ENCODE measurements around the gene DLG2.
A peak's percentile ranks its signal among the peaks of the same experiment; 100 is the strongest.
"Not testable (repeated sequence)": the region's sequence is repeated elsewhere in the genome, so short reads cannot be mapped to it uniquely, and the experiment has no call there.

The DLG2 gene

DNA sequence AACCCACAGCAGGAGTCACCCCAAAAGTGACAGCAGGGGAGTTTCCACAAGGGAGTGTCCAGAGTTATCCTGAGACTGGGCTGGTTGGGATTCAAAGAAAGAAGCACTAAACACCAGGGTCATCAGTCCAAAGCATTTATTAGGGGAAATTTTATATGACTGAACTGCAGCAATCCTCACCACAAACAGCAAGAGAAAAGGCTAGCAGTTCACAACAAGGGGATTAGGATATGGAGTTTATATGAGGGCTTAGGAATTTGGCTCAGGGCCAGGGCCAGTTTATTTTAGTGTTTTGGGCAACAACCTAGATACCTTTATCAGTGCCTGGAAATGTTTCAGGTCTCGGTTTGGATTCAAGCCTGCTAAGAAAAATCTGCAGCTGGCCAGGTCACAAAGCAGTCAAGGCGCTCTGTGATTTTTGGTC, 16.1 kb upstream of the DLG2 start:
- DNase-seq (ENCODE audit: low spot score) (no peak), FAIRE-seq (no peak)

- no peak for FAIRE-seq
- DNase-seq (ENCODE audit: low spot score): no peak
Observed at GRCh38 chr11:85634747-85635146, 7.6 kb upstream of the DLG2 start.

GRCh38 chr11:85628771-85629341, 1.7 kb upstream of the DLG2 start:
- no peak for FAIRE-seq
- peak; percentile 8 for DNase-seq (ENCODE audit: low spot score)

- peak; percentile 90 for FAIRE-seq
- DNase-seq (ENCODE audit: low spot score): peak; percentile 89
Observed at GRCh38 chr11:85627998-85628770, 1.0 kb upstream of the DLG2 start, which contains the start of gene TMEM126B. Gene TMEM126B (plus strand): TSS chr11:85628593. CDS start chr11:85628608, 15 bp downstream.

DNA sequence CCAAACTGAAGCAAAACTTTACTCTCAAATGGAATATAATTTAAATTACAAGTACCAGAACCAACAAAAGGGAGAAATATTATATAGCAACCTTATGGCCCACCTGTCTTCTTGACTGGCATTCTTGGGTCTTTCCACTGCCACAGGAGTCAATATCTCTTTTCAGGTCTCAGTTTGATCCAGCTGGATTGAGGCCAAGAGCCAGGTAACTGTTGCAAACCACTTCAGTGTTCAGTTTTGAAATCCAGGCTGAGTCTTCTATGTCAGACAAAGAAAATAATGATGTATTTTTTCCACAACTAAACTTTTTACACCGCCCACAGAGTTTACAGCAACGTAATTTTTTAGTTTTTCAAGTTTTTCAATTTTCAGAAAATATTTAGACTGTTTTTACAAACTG, 648 bp downstream of the DLG2 start:
- DNase-seq (ENCODE audit: low spot score) (no peak), FAIRE-seq (no peak)

- DNase-seq (ENCODE audit: low spot score) (no peak), FAIRE-seq (no peak)
Observed at GRCh38 chr11:85620256-85620655, 6.9 kb downstream of the DLG2 start.

DNA sequence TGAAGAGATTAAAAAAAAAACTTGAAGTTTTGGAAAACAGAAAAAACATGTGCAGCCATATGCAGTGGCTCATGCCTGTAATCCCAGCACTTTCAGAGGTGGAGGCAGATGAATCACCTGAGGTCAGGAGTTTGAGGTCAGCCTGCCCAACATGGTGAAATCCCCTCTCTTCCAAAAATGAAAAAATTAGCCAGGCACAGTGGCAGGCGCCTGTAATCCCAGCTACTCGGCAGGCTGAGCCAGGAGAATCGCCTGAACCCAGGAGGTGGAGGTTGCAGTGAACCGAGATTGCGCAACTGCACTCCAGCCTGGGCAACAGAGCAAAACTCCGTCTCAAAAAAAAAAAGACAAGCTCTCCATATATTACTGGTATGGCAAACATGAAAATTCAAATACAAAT, 7.6 kb downstream of the DLG2 start:
- FAIRE-seq (no peak), DNase-seq (ENCODE audit: low spot score) (no peak)

GRCh38 chr11:85611643-85612042, 15.5 kb downstream of the DLG2 start:
- not testable (repeated sequence) for FAIRE-seq

DNA sequence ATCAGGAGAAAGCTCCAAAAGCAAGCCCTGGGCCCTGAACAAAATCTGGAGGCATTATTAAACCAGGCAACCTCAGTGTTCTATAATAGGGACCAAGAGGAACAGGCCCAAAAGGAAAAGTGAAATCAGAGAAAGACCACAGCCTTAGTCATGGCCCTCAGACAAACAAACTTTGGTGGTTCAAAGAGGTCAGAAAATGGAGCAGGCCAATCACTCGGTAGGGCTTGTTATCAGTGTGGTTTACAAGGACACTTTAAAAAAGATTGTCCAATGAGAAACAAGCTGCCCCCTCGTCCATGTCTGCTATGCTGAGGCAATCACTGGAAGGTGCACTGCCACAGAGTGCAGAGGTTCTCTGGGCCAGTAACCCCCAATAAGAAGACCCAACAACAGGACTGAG, 17.9 kb downstream of the DLG2 start:
- DNase-seq (ENCODE audit: low spot score); FAIRE-seq: not testable (repeated sequence)

More at GRCh38 chr11:85611643-85612042, 15.5 kb downstream of the DLG2 start:
- not testable (repeated sequence) for DNase-seq (ENCODE audit: low spot score)

GRCh38 chr11:85608621-85609020, 18.5 kb downstream of the DLG2 start:
- FAIRE-seq; DNase-seq (ENCODE audit: low spot score): not testable (repeated sequence)

DNA sequence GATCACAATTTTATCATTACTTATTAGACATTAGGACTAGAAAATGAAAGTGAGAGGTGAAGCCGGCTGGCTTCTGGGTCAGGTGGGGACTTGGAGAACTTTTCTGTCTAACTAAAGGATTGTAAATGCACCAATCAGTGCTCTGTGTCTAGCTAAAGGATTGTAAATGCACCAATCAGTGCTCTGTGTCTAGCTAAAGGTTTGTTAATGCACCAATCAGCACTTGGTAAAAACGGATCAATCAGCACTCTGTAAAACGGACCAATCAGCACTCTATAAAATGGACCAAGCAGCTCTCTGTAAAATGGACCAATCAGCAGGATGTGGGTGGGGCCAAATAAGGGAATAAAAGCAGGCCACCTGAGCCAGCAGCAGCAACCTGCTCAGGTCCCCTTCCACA, 20.9 kb downstream of the DLG2 start:
- DNase-seq (ENCODE audit: low spot score); FAIRE-seq: not testable (repeated sequence)

DNA sequence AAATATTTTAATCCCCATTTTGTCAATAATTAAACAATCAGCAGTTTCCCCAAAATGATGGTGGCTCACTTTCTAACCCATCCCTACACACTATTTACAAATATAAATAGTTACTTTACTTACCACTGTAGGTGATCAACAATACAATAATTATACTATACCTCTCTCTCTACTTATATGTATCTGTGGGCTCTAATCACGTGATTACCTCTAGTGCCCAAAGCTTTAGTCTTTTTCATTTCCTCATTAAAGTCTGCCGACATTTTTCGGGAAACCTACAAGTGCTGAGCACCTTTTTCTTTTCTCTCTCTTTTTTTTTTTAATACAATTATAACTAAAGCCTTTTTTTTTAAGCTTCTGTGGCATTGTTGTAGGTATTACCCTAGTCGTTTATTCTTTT, 23.9 kb downstream of the DLG2 start:
- no peak for FAIRE-seq
- no peak for DNase-seq (ENCODE audit: low spot score)

DNA sequence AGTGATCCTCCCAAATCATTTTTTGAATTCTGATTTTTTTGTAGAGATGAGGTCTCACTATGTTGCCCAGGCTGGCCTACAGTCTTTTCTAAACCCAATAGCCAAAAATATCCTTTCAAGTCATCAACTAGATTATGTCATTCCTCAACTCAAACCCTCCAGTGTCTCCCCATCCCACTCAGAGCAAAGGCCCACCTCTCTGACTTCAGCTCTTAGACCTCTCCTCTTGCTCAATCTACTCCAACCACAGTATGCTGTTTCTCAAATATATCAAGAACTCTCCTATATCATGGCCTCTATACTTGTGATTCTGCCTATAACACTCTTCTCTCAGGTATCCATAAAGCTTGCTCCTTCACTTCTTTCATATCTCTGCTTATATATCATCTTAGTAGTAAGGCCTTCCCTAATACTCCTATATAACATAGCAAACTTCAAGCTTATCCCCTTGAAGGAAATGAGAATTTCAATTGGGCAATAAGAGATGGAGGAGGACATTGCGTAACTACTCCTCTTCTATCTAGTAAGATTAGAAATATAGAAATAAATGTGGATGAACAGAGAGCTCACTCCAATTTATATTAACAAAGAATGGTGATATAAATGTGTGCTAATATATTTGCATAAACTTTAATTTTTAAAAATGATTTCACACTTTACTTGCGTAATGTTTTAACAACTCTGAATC, 24.5 kb downstream of the DLG2 start:
- DNase-seq (ENCODE audit: low spot score) (no peak), FAIRE-seq (no peak)

DNA sequence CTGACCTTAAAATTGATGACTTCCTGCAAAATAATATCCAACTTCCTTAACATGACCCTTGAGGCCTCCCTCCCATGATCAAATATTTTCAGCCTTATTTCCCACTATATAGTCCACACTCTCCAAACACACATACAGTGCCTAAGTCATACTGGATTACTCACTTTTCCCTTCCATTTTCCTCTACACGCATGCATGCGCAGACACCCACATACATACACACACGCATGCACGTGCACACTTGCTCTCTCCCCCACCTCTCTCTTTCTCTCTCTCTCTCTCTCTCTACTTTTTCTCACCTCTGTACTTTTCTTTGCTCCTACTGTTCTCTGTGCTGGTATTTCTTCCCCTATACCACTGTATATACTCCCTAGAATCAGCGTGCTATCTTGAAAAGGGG, 28.1 kb downstream of the DLG2 start:
- no peak for DNase-seq (ENCODE audit: low spot score)
- no peak for FAIRE-seq

DNA sequence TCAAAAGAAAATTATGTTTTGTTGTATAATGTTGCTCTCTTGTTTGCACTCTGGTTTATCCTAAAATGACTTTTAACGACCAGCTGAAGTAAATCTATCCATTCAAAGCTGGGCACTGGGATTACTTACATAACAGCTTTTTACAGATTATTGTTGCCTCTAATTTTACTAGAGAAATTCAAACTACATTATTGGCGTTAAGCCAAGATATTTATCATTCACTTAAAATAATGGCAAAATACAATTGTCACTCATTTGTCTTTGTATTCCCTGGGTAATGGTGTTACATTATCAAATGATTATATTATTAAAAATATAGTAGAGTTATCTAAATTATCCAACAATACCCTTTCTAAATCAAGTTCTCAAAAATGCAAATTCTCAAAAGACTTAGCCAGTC, 30.3 kb downstream of the DLG2 start:
- FAIRE-seq (no peak), DNase-seq (ENCODE audit: low spot score) (no peak)

DNA sequence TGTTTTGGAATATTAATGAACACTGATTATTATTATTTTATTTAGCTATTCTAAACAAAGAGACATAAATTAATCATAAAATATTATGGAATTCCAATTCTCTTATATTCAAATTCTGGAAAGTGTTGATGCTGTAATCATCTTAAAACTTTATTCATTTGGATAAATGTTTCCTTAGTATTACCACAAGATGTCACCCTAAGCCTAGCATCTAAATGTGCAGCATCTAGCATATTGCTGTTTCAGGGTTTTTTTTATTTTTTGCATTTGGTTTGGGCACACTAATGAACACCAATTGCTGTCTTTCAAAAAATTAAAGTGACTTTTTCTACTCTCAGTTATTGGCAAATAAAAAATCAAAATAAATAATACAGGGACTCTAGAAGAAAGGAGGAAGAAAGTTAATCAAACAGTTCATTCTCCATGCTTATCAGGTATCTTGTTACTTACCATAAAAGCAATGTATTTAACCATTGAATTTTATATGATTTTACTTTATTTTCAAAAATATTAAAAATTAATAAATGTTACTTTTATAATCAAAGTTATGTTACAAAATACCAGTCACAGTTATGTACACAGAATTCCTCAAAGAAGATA, 31.8 kb downstream of the DLG2 start:
- FAIRE-seq: peak; percentile 81

DNA sequence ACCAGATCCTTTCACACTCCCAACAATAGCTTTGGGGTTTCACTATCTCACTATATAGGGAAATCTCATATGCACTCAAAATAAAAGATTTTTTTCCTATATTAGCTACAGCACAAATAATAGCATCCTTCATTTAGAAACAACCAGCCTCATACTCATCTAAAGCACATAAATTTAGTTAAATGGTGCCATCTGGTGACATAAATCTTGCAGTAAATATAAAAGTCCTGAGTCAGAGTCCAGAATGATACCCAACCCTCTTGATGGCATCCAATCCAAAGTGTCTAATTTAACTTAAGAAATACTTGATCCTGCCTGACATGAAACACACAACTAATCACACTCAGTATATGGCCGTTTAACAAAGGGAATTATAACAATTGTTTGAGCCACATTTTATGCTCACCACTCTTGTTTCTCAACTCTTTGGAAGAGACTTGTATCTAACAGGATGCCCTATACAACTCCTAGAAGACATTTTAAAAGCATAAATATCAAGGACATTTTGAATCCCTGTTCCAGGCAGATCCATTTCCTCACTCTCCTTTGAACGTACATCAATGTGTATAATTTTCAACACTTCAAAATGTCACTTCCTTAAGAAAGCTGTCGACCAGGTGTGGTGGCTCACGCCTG, 36.2 kb downstream of the DLG2 start:
- FAIRE-seq: peak; percentile 20
- no peak for DNase-seq (ENCODE audit: low spot score)

More for the DNA sequence above, 31.8 kb downstream of the DLG2 start:
- peak; percentile 33 for DNase-seq (ENCODE audit: low spot score)

DNA sequence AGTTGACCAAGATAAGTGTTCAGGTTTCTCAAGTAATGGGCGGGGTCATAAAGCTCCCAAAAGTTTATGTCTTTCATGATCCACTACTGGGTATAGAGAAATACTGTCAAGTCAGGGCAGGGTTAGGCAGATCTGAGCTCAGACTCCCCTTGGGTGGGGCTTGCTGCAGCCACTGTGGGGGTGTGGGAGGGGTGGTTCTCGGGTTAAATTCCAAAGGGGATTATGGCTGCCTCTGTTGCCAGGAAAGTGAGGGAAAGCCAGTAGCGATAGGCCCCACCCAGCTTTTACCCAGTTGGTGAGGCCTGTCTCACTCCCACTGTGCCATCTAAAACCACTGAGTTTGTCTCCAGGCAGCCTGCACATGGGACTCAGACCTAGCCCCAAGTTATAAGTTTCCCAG, 37.8 kb downstream of the DLG2 start:
- FAIRE-seq (no peak), DNase-seq (ENCODE audit: low spot score) (no peak)

DNA sequence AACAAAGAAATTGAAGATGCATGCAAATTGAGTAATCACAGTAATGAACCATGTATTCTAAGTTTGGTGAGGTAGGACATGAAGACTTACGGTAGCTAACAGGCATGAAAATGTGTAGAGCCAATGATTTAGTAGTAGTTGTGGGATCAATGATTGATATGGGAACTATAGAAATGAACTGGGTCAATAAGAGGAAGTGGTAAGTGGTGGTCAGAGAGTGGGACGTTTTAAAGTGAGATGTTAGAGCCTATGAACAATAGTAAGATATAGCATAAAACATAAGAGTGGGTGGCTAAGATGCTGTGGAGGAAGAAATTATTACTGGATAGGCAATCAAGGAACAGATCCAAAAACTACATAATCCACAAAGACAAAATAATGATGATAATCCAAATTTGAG, 45.0 kb downstream of the DLG2 start:
- DNase-seq (ENCODE audit: low spot score) (no peak), FAIRE-seq (no peak)

DNA sequence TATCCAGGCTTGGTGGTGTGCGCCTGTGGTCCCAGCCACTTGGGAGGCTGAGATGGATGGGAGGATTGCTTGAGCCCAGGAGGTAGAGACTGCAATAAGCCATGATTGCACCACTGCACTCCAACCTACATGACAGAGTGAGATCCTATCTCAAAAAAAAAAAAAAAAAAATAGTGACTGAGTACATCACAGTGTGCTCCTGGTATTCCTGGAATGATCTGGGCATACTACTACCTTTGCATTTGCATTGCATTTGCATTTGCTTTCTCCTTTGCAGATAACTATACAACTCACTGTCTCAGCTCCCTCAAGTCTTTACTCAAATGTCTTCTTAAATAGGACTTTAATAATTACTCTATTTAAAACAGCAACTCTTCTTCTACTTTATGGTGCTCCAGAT, 51.8 kb downstream of the DLG2 start:
- FAIRE-seq (no peak), DNase-seq (ENCODE audit: low spot score) (no peak)

DNA sequence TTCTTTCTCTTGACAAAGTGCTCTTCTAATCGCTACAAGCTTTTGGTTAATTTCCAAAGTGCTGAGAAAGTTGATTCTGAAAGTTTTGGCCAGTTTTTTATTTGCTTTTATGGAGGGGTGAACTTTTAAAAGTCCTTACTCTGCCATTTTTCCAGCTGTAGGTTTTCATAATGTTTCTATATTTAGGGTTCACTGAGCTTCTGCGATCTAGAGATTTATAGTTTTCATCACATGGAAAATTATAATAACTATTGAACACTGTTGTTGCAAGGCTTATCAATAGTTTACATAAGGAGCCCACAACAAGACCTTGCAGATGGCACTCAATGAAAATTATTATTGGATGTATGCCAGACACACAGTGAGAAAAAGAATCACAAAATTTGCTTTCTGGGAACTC, 55.1 kb downstream of the DLG2 start:
- DNase-seq (ENCODE audit: low spot score) (no peak), FAIRE-seq (no peak)
